Posterior cingulate gyrus (tissue), 11 donors: ENCODE results near the gene PTPRD.

Source experiments
- DNase-seq, 10 donors: peaks; one replicate each; pipeline versions ENCODE4 v3.0.0 to v3.0.0-alpha.2; 2020 to 2021; ENCODE audit warnings: mixed read lengths in 3 of 10
- intact Hi-C: fragments of 100-400 bp; cut with DNase I; formaldehyde crosslinking; loops from one replicate; pipeline ENCODE4 v1.15.1; 2023

Gene PTPRD

GRCh38 chr9:8867148-8867547 lies 1745.7 kb downstream of the PTPRD start:
- intact Hi-C loops: no loop called here
- no peak for DNase-seq

- no peak for DNase-seq
- intact Hi-C loops: no loop called here
These were observed 1748.3 kb downstream of the PTPRD start for GRCh38 chr9:8864545-8864896.

GRCh38 chr9:8863886-8864544 lies 1748.8 kb downstream of the PTPRD start:
- intact Hi-C loops: no loop called here
- DNase-seq: no peak

GRCh38 chr9:8863069-8863468 lies 1749.7 kb downstream of the PTPRD start:
- intact Hi-C loops: no loop called here
- no peak for DNase-seq

- DNase-seq: no peak
- intact Hi-C loops: no loop called here
These were observed 1751.9 kb downstream of the PTPRD start for GRCh38 chr9:8860925-8861324.

- no peak for DNase-seq
- intact Hi-C loops: no loop called here
These were observed 1752.7 kb downstream of the PTPRD start for GRCh38 chr9:8860086-8860485.

- intact Hi-C loops: loop anchor here (2.0 kb wide), 1 partner anchor 35 kb away; no protein-coding TSS in a partner anchor
- no peak for DNase-seq
These were observed 1753.4 kb downstream of the PTPRD start for GRCh38 chr9:8859416-8859815.

GRCh38 chr9:8858596-8859161 lies 1754.1 kb downstream of the PTPRD start:
- intact Hi-C loops: loop anchor here (2.0 kb wide), 1 partner anchor 36 kb away; no protein-coding TSS in a partner anchor
- peak in 9 of 10 donors; percentile 31 to 90 (median 52) for DNase-seq

GRCh38 chr9:8857926-8858595 lies 1754.7 kb downstream of the PTPRD start:
- intact Hi-C loops: loop anchor here (2.0 kb wide), 1 partner anchor 37 kb away; no protein-coding TSS in a partner anchor
- peak; percentile 74 to 97 (median 83) for DNase-seq

- peak in 7 of 10 donors; percentile 27 to 88 (median 60) for DNase-seq
These were observed 1755.5 kb downstream of the PTPRD start for GRCh38 chr9:8857068-8857925.

GRCh38 chr9:8856396-8857067 lies 1756.3 kb downstream of the PTPRD start:
- no peak for DNase-seq
- intact Hi-C loops: no loop called here

More at GRCh38 chr9:8857068-8857925, 1755.5 kb downstream of the PTPRD start:
- intact Hi-C loops: no loop called here

- intact Hi-C loops: no loop called here
- DNase-seq: no peak
These were observed 1757.8 kb downstream of the PTPRD start for GRCh38 chr9:8855046-8855445.

- DNase-seq: no peak
- intact Hi-C loops: no loop called here
These were observed 1760.4 kb downstream of the PTPRD start for GRCh38 chr9:8852301-8852864.

- intact Hi-C loops: no loop called here
These were observed 1761.9 kb downstream of the PTPRD start for GRCh38 chr9:8850914-8851313.

GRCh38 chr9:8845808-8846207 lies 1767.0 kb downstream of the PTPRD start:
- intact Hi-C loops: no loop called here
- DNase-seq: no peak

More at GRCh38 chr9:8850914-8851313, 1761.9 kb downstream of the PTPRD start:
- DNase-seq: no peak

GRCh38 chr9:8845376-8845775 lies 1767.4 kb downstream of the PTPRD start:
- intact Hi-C loops: no loop called here
- DNase-seq: peak; percentile 25 to 94 (median 58)

- intact Hi-C loops: no loop called here
- no peak for DNase-seq
These were observed 1768.3 kb downstream of the PTPRD start for GRCh38 chr9:8844549-8844948.

- intact Hi-C loops: no loop called here
- DNase-seq: no peak
These were observed 1770.2 kb downstream of the PTPRD start for GRCh38 chr9:8842402-8843193.

- intact Hi-C loops: no loop called here
- DNase-seq: no peak
These were observed 1774.7 kb downstream of the PTPRD start for GRCh38 chr9:8838136-8838535.
